Islet of Langerhans (tissue), 1 donor: ENCODE data around the gene GNB4.

Experiments
- FAIRE-seq: peaks from one replicate; lab custom pipeline; 2011; peaks lifted over from hg19 to GRCh38; lab: Jason Lieb, UNC

Gene GNB4

GRCh38 chr3:179432451-179432850 is 18.8 kb downstream of the GNB4 start:
- FAIRE-seq: no peak

DNA sequence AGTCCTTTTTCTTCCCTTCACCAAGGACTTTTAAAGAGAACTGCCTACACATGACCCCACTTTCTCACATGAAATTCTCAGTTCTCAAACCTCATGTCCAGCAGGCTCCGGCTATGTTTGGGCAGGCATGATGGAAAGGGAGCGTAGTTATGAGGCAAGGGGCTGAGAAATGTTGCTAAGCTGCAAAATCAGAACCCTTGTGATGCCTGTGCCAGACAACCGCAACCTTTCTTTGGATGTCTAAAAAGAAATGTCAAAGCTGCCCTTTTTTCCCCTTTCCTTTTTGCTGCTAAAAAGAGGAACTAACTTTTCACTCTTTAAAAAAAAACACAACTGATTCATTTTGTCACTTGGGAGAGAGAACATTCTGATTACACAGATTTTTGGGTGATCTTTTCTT is 19.2 kb downstream of the GNB4 start:
- no peak for FAIRE-seq

GRCh38 chr3:179430277-179430870 is 20.9 kb downstream of the GNB4 start:
- FAIRE-seq: no peak

- FAIRE-seq: no peak
Measured at GRCh38 chr3:179428876-179429548, 22.3 kb downstream of the GNB4 start.

GRCh38 chr3:179425075-179425474 is 26.2 kb downstream of the GNB4 start:
- FAIRE-seq: no peak

DNA sequence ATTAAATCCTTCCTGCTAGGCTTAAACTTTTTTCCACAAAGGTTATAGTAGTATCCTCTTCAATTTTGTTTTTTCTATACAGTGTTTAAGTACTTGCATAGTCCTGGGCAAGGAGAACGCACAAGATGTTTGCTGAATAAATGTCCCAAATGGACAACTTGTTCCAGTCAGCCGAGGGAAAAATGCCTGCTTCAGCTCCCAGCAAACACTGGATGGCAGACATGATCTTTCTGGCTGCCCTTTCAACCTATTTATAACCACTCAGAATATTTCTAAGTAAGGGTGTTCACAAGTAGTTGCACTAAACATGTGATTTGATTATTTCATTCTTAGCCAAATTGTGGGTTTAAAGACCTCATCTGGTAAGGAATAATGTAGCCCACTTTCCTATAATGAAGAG is 29.8 kb downstream of the GNB4 start:
- peak; percentile 21 for FAIRE-seq

GRCh38 chr3:179418610-179419009 is 32.7 kb downstream of the GNB4 start:
- FAIRE-seq: no peak

GRCh38 chr3:179416681-179417080 is 34.6 kb downstream of the GNB4 start:
- no peak for FAIRE-seq

- no peak for FAIRE-seq
Measured at GRCh38 chr3:179415377-179415776, 35.9 kb downstream of the GNB4 start.

DNA sequence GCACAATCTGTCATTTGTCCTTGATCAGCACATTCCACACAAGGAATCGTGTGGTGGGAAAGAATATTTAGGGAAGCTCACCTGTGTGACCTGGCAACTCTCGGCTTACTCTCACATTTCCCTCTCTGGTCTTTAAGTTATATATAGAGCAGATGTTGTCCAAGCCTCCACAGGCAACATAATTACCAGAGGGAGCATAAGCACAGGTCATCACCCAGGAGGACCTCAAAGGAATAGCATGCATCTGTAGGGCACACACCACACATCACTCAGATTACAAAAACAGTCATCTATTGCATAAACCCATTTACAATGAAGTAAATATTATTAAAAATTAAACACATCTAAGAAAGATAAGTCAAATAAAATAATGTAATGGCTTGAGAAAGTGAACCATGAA is 36.5 kb downstream of the GNB4 start:
- FAIRE-seq: no peak

DNA sequence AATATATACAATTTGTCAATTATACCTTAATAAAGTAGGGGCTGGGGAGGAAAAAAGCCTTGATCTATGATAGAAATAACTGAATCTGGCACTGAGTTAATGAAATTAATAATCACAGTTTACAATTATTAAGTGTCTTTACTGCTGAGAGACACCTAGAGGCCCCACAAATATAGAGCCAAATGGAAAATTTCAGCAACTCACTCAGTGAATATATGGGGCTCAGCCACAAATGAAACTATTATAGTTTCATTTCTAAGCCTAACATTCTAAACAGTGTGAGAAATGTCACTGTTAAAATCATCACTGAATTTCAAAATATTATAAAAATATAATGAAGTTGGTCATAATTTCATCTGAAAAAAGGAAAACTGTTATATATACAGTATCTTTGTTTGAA is 40.3 kb downstream of the GNB4 start:
- no peak for FAIRE-seq

DNA sequence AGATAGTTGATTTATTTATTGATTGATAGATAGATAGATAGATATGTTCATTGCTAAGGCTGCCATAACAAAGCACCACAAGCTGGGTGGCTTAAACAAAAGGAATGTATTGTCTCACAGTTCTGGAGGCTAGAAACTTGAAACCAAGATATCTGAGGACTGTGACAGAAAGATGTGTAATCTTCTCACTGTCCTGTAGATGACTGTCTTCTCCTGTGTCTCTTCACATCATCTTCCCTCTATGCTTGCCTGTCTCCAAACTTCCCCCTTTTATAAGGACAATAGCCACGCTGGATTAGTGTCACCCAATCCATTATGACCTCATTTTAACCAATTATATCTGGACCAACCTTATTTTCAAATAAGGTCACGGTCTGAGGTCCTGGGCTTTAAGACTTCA is 40.9 kb downstream of the GNB4 start:
- no peak for FAIRE-seq

DNA sequence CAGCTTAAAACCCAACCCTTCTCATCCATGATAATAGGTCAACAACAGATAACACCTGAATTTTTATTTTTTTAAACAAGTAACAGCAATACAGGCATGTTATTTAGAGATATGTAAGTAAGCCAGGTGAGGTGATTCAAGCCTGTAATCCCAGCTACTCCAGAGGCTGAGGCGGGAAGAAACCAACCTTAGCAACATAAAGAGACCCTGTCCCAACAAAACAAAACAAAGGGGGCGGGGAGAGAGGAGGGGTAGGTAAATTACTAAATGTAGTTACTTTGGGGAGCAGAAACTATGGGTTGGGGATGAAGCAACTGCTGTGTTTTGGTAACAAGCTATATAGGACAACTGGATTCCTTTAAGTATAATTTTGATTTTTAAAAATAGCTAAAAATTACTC is 47.0 kb downstream of the GNB4 start:
- no peak for FAIRE-seq

- no peak for FAIRE-seq
Measured at GRCh38 chr3:179402963-179403362, 48.3 kb downstream of the GNB4 start.

GRCh38 chr3:179401561-179401960 is 49.7 kb downstream of the GNB4 start:
- peak; percentile 9 for FAIRE-seq

DNA sequence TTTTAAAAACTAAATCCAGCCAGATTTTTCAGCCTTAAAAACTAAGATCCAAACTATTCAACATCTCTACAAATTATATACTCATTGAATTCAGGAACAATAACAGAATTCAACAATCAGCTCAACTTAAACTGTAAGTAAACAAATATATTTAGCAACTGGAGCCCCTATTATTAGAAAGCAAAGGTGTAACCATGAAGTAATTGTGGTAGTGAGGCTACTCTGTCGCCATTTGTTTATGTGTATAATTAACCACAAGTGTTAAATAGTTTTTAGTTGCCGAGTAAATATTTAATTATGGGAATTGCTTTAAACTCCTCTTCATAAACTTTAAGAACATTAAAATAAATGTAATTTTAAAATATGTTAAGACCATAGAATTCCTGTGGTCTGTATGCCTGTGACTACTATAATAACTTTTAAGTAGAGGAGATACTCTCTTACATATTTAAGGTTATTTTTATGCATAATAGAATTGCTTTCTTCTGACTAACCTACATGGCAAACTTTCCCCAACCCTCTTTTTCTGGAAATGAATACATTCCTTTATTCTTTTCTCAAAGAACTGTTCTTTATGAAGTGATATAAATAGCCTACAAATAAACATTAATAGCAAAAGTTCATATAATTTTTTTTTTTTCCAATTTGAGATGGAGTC is 52.6 kb downstream of the GNB4 start:
- no peak for FAIRE-seq

GRCh38 chr3:179391906-179392305 is 59.4 kb downstream of the GNB4 start:
- FAIRE-seq: peak; percentile 36

DNA sequence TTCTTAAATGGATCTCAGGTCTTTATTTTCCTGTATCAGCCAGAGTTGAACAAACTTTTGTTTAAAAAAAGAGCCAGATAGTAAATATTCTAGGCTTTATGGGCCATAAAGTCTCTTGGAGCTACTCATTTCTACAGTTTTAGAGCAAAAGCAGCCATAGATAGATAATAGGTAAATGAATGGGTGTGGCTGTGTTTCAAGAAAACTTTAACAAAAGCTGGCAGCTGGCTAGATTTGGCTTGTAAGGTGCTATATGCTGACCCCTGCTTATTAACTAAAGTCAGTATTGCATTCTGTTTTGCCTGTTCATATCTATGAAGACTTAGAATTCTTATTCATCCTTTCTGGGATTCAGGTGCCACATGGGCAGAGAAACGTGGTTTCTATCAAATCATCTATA is 74.8 kb downstream of the GNB4 start:
- no peak for FAIRE-seq

- FAIRE-seq: no peak
Measured at GRCh38 chr3:179375091-179375999, 75.9 kb downstream of the GNB4 start.

- no peak for FAIRE-seq
Measured at GRCh38 chr3:179373938-179374337, 77.3 kb downstream of the GNB4 start.

- no peak for FAIRE-seq
Measured at GRCh38 chr3:179369621-179370020, 81.6 kb downstream of the GNB4 start.

DNA sequence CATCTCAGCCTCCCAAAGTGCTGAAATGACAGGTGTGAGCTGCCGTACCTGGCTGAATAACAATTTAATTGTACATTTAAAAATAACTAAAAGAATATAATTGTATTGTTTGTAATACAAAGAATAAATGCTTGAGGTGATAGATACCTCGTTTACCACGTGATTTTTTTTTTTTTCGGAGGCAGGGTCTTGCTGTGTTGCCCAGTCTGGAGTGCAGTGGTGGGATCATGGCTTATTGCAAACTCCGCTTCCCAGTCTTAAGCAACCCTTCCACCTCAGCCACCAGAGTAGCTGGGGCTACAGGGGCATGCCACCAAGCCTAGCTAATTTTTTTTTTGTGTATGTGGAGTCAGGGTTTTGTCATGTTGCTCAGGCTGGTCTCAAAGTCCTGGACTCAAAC is 87.9 kb downstream of the GNB4 start:
- no peak for FAIRE-seq

GRCh38 chr3:179355996-179356395 is 95.3 kb downstream of the GNB4 start:
- FAIRE-seq: no peak
